Measurements from ENCODE around the gene CORO2A.

DNA sequence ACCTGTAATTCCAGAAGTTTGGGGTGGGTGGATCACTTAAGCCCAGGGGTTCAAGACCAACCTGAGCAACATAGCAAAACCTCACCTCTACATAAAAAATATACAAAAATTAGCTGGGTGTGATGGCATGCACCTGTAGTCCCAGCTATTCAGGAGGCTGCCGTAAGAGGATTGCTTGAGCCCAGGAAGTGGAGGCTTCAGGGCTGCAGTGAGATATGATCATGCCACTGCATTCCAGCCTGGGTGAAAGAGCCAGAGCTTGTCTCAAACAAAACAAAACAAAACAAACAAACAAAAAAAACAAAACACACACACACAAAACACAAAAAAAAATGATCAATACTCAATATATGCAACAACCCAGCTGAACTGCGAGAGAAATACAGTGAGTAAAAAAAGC lies 44.0 kb downstream of the CORO2A start:
- TF ChIP-seq TEAD4 (IDR thresholded peaks at IDR 0.05; ENCODE audit: low read depth, low read length) (no peak), SIN3A (conservative IDR thresholded peaks at IDR 0.05 in 1 of 2, IDR thresholded peaks at IDR 0.05 in 1 of 2; ENCODE audit: low read depth in 1 of 2, low read length in 2 of 2) (no peak), CEBPB (IDR thresholded peaks at IDR 0.05; ENCODE audit: low read depth, low read length) (no peak), SP2 (IDR thresholded peaks at IDR 0.05; ENCODE audit: low read length) (no peak), JUND (IDR thresholded peaks at IDR 0.05; ENCODE audit: low read length) (no peak), CTCF (IDR thresholded peaks at IDR 0.05; ENCODE audit: control extremely low read depth in 1 of 3, insufficient read depth in 1 of 3, low read depth in 1 of 3, low read length in 3 of 3) (no peak), ATF3 (IDR thresholded peaks at IDR 0.05; ENCODE audit: insufficient read depth, low read depth, low read length) (no peak), TAF1 (IDR thresholded peaks at IDR 0.05; ENCODE audit: low read depth, low read length) (no peak), NRF1 (IDR thresholded peaks at IDR 0.05; ENCODE audit: low read depth, low read length) (no peak), SP1 (IDR thresholded peaks at IDR 0.05; ENCODE audit: low read depth, low read length) (no peak), BRCA1 (IDR thresholded peaks at IDR 0.05; ENCODE audit: low read depth, low read length) (no peak)
